ENCODE data around the gene NRP2.

DNA sequence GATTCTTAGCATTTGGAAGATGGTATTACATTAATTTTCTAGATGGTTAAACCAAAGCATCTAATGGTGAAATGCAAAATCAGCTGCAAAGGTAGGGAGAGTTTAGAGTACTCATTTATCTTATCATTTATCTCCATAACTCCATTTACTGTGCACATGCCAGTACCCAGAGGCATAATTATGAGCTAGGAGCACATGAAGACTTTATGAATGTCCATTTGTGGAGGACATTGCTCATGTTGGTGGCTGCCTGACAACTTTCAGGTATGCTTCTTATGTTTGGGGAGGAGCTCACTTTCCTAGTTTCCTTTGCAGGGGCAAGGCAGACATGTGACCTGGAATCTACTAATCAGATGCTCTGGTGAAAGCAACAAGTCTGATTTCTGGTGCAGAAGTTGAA is 134.0 kb downstream of the NRP2 start:
- TF ChIP-seq EP300 (IDR thresholded peaks at IDR 0.05; ENCODE audit: borderline replicate concordance) (no peak), FOXM1 (IDR thresholded peaks at IDR 0.05; ENCODE audit: borderline replicate concordance, low read depth) (no peak)
